ENCODE measurements around the gene PLA2G4D.
A peak's percentile ranks its signal among the peaks of the same experiment; 100 is the strongest.

DNA sequence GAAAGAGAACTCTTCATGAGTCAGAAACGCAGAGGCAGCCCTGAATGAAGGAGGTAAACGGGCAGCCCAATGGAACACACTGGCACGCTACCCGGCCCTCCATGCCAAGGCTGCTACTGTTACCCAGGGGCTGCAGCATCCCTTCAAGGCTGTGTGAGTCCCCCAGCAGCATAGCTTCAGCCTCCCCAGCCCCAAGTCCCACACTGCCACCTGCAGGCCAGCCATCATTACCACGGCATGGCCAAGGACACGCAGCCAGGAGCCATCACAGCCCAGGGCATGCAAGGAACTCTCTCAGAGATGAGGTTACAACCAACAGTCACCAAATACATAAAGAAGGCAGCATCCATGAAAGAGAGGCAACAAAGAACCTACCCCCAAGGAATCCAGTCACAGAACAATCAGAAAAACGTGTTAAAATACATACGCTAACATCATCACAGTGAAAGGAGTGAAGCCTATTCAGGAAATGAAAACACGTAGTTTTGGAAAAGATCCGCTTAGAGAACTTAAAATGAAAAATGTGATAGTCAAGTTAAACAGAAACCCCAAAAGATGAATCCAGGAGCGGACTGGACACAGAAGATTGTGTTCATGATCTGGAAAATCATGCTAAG, 39.6 kb upstream of the PLA2G4D start:
- no peak for TF ChIP-seq POLR2A (IDR thresholded peaks at IDR 0.05)
- TF ChIP-seq, protein P1, sequence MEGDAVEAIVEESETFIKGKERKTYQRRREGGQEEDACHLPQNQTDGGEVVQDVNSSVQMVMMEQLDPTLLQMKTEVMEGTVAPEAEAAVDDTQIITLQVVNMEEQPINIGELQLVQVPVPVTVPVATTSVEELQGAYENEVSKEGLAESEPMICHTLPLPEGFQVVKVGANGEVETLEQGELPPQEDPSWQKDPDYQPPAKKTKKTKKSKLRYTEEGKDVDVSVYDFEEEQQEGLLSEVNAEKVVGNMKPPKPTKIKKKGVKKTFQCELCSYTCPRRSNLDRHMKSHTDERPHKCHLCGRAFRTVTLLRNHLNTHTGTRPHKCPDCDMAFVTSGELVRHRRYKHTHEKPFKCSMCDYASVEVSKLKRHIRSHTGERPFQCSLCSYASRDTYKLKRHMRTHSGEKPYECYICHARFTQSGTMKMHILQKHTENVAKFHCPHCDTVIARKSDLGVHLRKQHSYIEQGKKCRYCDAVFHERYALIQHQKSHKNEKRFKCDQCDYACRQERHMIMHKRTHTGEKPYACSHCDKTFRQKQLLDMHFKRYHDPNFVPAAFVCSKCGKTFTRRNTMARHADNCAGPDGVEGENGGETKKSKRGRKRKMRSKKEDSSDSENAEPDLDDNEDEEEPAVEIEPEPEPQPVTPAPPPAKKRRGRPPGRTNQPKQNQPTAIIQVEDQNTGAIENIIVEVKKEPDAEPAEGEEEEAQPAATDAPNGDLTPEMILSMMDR (IDR thresholded peaks at IDR 0.05): peak; percentile 9 to 58
- TF ChIP-seq POLR2AphosphoS5 (IDR thresholded peaks at IDR 0.05): no peak

Data from suprapubic skin (tissue), 4 donors.